HepG2 (cell line): ENCODE data around the gene TUBA4B. TPM values are rescaled to one million over a fixed set of nuclear protein-coding genes. Genes with fewer than 3 reads are reported as not detected.

Experiments used
- ATAC-seq: fragments of 200-7000 bp; cut with Tn5 transposase; 3 replicates; pipeline ENCODE4 v1.9.1; 2020; ENCODE audit warnings: mild to moderate bottlenecking, moderate library complexity
- BruUV-seq: library from RNA; stranded (reverse); fragments of 400-500 nt; replicated peaks from 2 replicates; lab custom pipeline; 2021; lab: Mats Ljungman, UMichigan
- CTCF ChIA-PET: fragments of 300-600 bp; formaldehyde crosslinking; extraction: SDS; loops from one replicate; lab custom pipeline; 2021; ENCODE audit warnings: low total read pairs, inconsistent platforms, low intra/inter-chr PET ratio; lab: Yijun Ruan, JAX
- POLR2A ChIA-PET: fragments of 350-600 bp; sonication (Branson Sonifier 250); formaldehyde crosslinking; loops from one replicate; lab custom pipeline; 2020; ENCODE audit warnings: antibody characterized with exemption, inconsistent platforms; lab: Yijun Ruan, JAX
- DNase-seq: peaks from one replicate; pipeline ENCODE4 v3.0.0-alpha.2; 2015; ENCODE audit warnings: low spot score
- FAIRE-seq: peaks from 3 replicates; lab custom pipeline; 2011; peaks lifted over from hg19 to GRCh38; lab: Jason Lieb, UNC
- H2AFZ ChIP-seq: one replicate; pipeline ENCODE4 v1.6.1; 2011; ENCODE audit warnings: low read length, inconsistent platforms
- H3K27ac ChIP-seq: fragments of 300-600 bp; 3 replicates; pipeline ENCODE4 v1.8.0; 2011; ENCODE audit warnings: mixed run types, mild to moderate bottlenecking, mixed read lengths, low read length, inconsistent platforms; ENCODE audit not compliant: insufficient read depth; ENCODE audit errors: extremely low read length
- H3K27me3 ChIP-seq, 2 experiments: fragments of 200-600 bp in 1 of 2; 2 replicates in 1 of 2; 3 replicates in 1 of 2; pipeline versions ENCODE4 v1.6.0 to v1.8.0; 2011; ENCODE audit warnings: low read length in 2 of 2, mild to moderate bottlenecking in 2 of 2, moderate library complexity in 2 of 2, inconsistent platforms in 1 of 2; ENCODE audit not compliant: insufficient read depth in 2 of 2, control insufficient read depth in 1 of 2
- H3K36me3 ChIP-seq, 2 experiments: fragments of 200-600 bp in 1 of 2; replicated peaks in 1 of 2; 2 replicates in 1 of 2; 3 replicates in 1 of 2; pipeline versions ENCODE4 v1.5.1 to v1.8.0; 2011; ENCODE audit warnings: low read length in 2 of 2, inconsistent platforms in 1 of 2; ENCODE audit not compliant: insufficient read depth in 2 of 2, control insufficient read depth in 1 of 2
- H3K4me1 ChIP-seq: 2 replicates; pipeline ENCODE4 v1.5.1; 2012; ENCODE audit warnings: low read length, inconsistent platforms; ENCODE audit not compliant: insufficient read depth
- H3K4me2 ChIP-seq: 2 replicates; pipeline ENCODE4 v1.6.0; 2011; ENCODE audit warnings: low read depth, low read length, inconsistent platforms
- H3K4me3 ChIP-seq, 3 experiments: fragments of 200-600 bp in 1 of 3; sonication (generic), shearing (Covaris generic) in 1 of 3; replicated peaks in 1 of 3; 2 replicates each; pipeline ENCODE4 v1.5.1; 2011 to 2016; ENCODE audit warnings: low read length in 3 of 3, inconsistent platforms in 2 of 3, low read depth in 2 of 3, mild to moderate bottlenecking in 2 of 3, control low read depth in 1 of 3, mixed read lengths in 1 of 3; ENCODE audit not compliant: insufficient read depth in 1 of 3
- H3K79me2 ChIP-seq: one replicate; pipeline ENCODE4 v1.6.1; 2011; ENCODE audit warnings: low read length, inconsistent platforms; ENCODE audit not compliant: insufficient read depth
- H3K9ac ChIP-seq: 2 replicates; pipeline ENCODE4 v1.6.0; 2011; ENCODE audit warnings: mild to moderate bottlenecking, low read depth, low read length, inconsistent platforms; ENCODE audit not compliant: insufficient read depth
- H3K9me3 ChIP-seq: 2 replicates; pipeline ENCODE4 v1.5.1; 2012; ENCODE audit warnings: mild to moderate bottlenecking, low read length
- H4K20me1 ChIP-seq: 2 replicates; pipeline ENCODE4 v1.6.0; 2011; ENCODE audit warnings: inconsistent platforms, mild to moderate bottlenecking, low read length, moderate library complexity; ENCODE audit not compliant: insufficient read depth
- CBFB ChIP-seq: sonication (generic); formaldehyde crosslinking; IDR thresholded peaks from 2 replicates; pipeline ENCODE4 v1.4.0; 2020; ENCODE audit warnings: missing genetic modification reagents
- CEBPG ChIP-seq: IDR thresholded peaks from 2 replicates; pipeline ENCODE4 v1.6.1; 2016
- ERF ChIP-seq: IDR thresholded peaks from 2 replicates; pipeline ENCODE4 v1.6.1; 2018; ENCODE audit warnings: missing biosample characterization, missing genetic modification reagents
- HDAC2 ChIP-seq: sonication (generic); formaldehyde crosslinking; IDR thresholded peaks from 2 replicates; pipeline ENCODE4 v1.4.0; 2020; ENCODE audit warnings: missing genetic modification reagents
- HNRNPL ChIP-seq: fragments of 200-400 bp; formaldehyde crosslinking; IDR thresholded peaks from 2 replicates; pipeline ENCODE4 v1.6.1; 2017; ENCODE audit warnings: mild to moderate bottlenecking, low read depth, low read length
- PHF8 ChIP-seq: sonication (generic); formaldehyde crosslinking; IDR thresholded peaks from 2 replicates; pipeline ENCODE4 v1.5.0; 2020; ENCODE audit warnings: missing genetic modification reagents
- SIX1 ChIP-seq: sonication (generic); formaldehyde crosslinking; IDR thresholded peaks from 2 replicates; pipeline ENCODE4 v1.4.0; 2020; ENCODE audit warnings: missing genetic modification reagents, borderline replicate concordance
- SP5 ChIP-seq: IDR thresholded peaks from 2 replicates; pipeline ENCODE4 v1.6.1; 2016; ENCODE audit warnings: low read depth, borderline replicate concordance
- TEAD3 ChIP-seq: optimal IDR thresholded peaks from 2 replicates; pipeline ENCODE3; 2016; ENCODE audit warnings: borderline replicate concordance
- ZFP37 ChIP-seq: sonication (generic); formaldehyde crosslinking; IDR thresholded peaks from 2 replicates; pipeline ENCODE4 v1.4.0; 2020; ENCODE audit warnings: missing genetic modification reagents, borderline replicate concordance
- ZNF343 ChIP-seq: sonication (generic); formaldehyde crosslinking; IDR thresholded peaks from 2 replicates; pipeline ENCODE4 v1.4.0; 2020; ENCODE audit warnings: mild to moderate bottlenecking, missing genetic modification reagents
- ZNF501 ChIP-seq: sonication (generic); formaldehyde crosslinking; IDR thresholded peaks from 2 replicates; pipeline ENCODE4 v1.5.1; 2020; ENCODE audit warnings: mild to moderate bottlenecking, moderate library complexity, missing genetic modification reagents
- ZNF879 ChIP-seq: sonication (generic); formaldehyde crosslinking; IDR thresholded peaks from 2 replicates; pipeline ENCODE4 v1.8.1; 2023; ENCODE audit warnings: missing genetic modification reagents
- WGBS: methylation state at CpG from one replicate; pipeline ENCODE4 v1.1.6; 2017; ENCODE audit warnings: low lambda C conversion rate; 5-methylcytosine and 5-hydroxymethylcytosine counted together
- in situ Hi-C: cut with HindIII; loops from 2 replicates; pipeline ENCODE4 v1.10.0; 2017; ENCODE audit warnings: low pct_unique_long_range_greater_than_20kb; ENCODE audit not compliant: extremely low pct_ligation_motif_present
- intact Hi-C: fragments of 100-400 bp; cut with micrococcal nuclease; formaldehyde crosslinking; loops from one replicate; pipeline ENCODE4 v1.10.0; 2022; ENCODE audit not compliant: unreplicated experiment
- polyA plus RNA-seq, 8 experiments: library from polyadenylated mRNA; depleted of rRNA in 3 of 8; stranded (reverse) in 7 of 8; unstranded in 1 of 8; fragments of >200 nt; fragmentation: Illumina TruSeq in 4 of 8; extraction: Trizol in 4 of 8; gene quantifications; 2 replicates each; pipeline versions ENCODE4 v1.2.1 to v1.2.3, GENCODE V29; 2011 to 2016; ENCODE audit warnings: low read depth in 4 of 8, missing spikeins in 1 of 8, mixed read lengths in 1 of 8; ENCODE audit not compliant: insufficient read depth in 1 of 8
- total RNA-seq, 5 experiments: library from RNA; depleted of rRNA; stranded (reverse); fragments of >200 nt; fragmentation: Illumina TruSeq; extraction: Trizol; gene quantifications; 2 replicates each; pipeline ENCODE4 v1.2.3, GENCODE V29; 2016; ENCODE audit warnings: low read depth in 1 of 5
- TF ChIP-seq, protein P1 (sequence below): sonication (generic); formaldehyde crosslinking; IDR thresholded peaks from 2 replicates; pipeline ENCODE4 v1.4.0; 2020; ENCODE audit warnings: missing genetic modification reagents, borderline replicate concordance
- TF ChIP-seq, protein P2 (sequence below): sonication (generic); formaldehyde crosslinking; IDR thresholded peaks from 2 replicates; pipeline ENCODE4 v1.5.0; 2020; ENCODE audit warnings: mild to moderate bottlenecking, missing genetic modification reagents, moderate library complexity
- TF ChIP-seq, protein P3 (sequence below): sonication (generic); formaldehyde crosslinking; IDR thresholded peaks from 2 replicates; pipeline ENCODE4 v1.4.0; 2020; ENCODE audit warnings: missing genetic modification reagents

TUBA4B gene
- total and polyA plus RNA-seq, 2 of the 13 experiments (the other 11 are each of a cell fraction or from before 2014, with no cell fraction given), result 0.18 to 0.22 TPM

DNA sequence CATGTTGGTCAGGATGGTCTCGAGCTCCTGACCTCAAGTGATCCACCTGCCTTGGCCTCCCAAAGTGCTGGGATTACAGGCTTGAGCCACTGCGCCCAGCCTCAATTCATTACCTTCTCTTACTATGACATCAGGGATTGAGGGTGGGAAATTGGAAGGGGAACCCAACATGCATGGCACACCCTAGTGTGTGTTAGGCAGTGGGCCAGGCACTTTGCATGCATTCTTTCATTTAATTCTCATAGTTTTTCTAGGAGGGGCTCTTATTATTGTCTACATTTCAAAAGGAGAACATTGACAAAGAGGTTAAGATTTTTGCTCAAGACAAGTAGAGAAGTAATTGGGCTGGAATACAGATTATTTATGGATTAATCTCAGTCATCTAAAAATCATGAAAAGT, 15.3 kb downstream of the TUBA4B start:
- ATAC-seq (no peak), FAIRE-seq (no peak), DNase-seq (no peak)
- H3K27me3 ChIP-seq, result peaks cover 2 to 15% of the 10 kb centered on the region in 2 experiments; a peak in 2 of 5 replicates
- H2AFZ ChIP-seq, result no peak overlapping the region
- peaks cover 26% of the 10 kb centered on the region for H3K4me1 ChIP-seq
- TF ChIP-seq, protein P1, sequence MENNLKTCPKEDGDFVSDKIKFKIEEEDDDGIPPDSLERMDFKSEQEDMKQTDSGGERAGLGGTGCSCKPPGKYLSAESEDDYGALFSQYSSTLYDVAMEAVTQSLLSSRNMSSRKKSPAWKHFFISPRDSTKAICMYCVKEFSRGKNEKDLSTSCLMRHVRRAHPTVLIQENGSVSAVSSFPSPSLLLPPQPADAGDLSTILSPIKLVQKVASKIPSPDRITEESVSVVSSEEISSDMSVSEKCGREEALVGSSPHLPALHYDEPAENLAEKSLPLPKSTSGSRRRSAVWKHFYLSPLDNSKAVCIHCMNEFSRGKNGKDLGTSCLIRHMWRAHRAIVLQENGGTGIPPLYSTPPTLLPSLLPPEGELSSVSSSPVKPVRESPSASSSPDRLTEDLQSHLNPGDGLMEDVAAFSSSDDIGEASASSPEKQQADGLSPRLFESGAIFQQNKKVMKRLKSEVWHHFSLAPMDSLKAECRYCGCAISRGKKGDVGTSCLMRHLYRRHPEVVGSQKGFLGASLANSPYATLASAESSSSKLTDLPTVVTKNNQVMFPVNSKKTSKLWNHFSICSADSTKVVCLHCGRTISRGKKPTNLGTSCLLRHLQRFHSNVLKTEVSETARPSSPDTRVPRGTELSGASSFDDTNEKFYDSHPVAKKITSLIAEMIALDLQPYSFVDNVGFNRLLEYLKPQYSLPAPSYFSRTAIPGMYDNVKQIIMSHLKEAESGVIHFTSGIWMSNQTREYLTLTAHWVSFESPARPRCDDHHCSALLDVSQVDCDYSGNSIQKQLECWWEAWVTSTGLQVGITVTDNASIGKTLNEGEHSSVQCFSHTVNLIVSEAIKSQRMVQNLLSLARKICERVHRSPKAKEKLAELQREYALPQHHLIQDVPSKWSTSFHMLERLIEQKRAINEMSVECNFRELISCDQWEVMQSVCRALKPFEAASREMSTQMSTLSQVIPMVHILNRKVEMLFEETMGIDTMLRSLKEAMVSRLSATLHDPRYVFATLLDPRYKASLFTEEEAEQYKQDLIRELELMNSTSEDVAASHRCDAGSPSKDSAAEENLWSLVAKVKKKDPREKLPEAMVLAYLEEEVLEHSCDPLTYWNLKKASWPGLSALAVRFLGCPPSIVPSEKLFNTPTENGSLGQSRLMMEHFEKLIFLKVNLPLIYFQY (CRISPR knock-in tag), result no peak
- no peak for TF ChIP-seq SIX1 (CRISPR knock-in tag)
- TF ChIP-seq CBFB (CRISPR knock-in tag), result no peak
- no peak for TF ChIP-seq ERF
- no peak for TF ChIP-seq SP5 (CRISPR knock-in tag)
- TF ChIP-seq ZFP37 (CRISPR knock-in tag), result no peak
- no peak for TF ChIP-seq CEBPG
- TF ChIP-seq, protein P2, sequence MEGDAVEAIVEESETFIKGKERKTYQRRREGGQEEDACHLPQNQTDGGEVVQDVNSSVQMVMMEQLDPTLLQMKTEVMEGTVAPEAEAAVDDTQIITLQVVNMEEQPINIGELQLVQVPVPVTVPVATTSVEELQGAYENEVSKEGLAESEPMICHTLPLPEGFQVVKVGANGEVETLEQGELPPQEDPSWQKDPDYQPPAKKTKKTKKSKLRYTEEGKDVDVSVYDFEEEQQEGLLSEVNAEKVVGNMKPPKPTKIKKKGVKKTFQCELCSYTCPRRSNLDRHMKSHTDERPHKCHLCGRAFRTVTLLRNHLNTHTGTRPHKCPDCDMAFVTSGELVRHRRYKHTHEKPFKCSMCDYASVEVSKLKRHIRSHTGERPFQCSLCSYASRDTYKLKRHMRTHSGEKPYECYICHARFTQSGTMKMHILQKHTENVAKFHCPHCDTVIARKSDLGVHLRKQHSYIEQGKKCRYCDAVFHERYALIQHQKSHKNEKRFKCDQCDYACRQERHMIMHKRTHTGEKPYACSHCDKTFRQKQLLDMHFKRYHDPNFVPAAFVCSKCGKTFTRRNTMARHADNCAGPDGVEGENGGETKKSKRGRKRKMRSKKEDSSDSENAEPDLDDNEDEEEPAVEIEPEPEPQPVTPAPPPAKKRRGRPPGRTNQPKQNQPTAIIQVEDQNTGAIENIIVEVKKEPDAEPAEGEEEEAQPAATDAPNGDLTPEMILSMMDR (CRISPR knock-in tag), result no peak
- TF ChIP-seq ZNF501 (CRISPR knock-in tag), result no peak
- no peak for TF ChIP-seq ZNF343 (CRISPR knock-in tag)
- TF ChIP-seq ZNF879 (CRISPR knock-in tag), result no peak
- TF ChIP-seq PHF8 (CRISPR knock-in tag), result no peak
- TF ChIP-seq HDAC2 (CRISPR knock-in tag), result no peak
- no peak for TF ChIP-seq TEAD3
- TF ChIP-seq HNRNPL, result no peak
- TF ChIP-seq, protein P3, sequence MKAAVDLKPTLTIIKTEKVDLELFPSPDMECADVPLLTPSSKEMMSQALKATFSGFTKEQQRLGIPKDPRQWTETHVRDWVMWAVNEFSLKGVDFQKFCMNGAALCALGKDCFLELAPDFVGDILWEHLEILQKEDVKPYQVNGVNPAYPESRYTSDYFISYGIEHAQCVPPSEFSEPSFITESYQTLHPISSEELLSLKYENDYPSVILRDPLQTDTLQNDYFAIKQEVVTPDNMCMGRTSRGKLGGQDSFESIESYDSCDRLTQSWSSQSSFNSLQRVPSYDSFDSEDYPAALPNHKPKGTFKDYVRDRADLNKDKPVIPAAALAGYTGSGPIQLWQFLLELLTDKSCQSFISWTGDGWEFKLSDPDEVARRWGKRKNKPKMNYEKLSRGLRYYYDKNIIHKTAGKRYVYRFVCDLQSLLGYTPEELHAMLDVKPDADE (CRISPR knock-in tag), result no peak
- no peak overlapping the region for H3K27ac ChIP-seq
- in situ Hi-C loops (no loop called here), intact Hi-C loops (no loop called here)
- H3K9ac ChIP-seq, result no peak overlapping the region
- ChIA-PET CTCF (no interaction called here), POLR2A (interaction anchor here (2.1 kb wide), 1 partner anchor 14 kb away, joined by 12 read pairs; the partner anchor contains the start of gene TUBA4A)
- H3K4me3 ChIP-seq, result no peak overlapping the region
- H3K79me2 ChIP-seq, result no peaks in the 10 kb centered on the region
- no peaks in the 10 kb centered on the region for H3K9me3 ChIP-seq
- H3K36me3 ChIP-seq, result no peaks in the 10 kb centered on the region
- no TSS peak for BruUV-seq
- H4K20me1 ChIP-seq, result no peaks in the 10 kb centered on the region
- no peak overlapping the region for H3K4me2 ChIP-seq
- 83% methylated on average over 2 of the region's 2 CpGs for WGBS
